GM19438 (cell line): ENCODE measurements around the gene NCOA1.
A peak's percentile ranks its signal among the peaks of the same experiment; 100 is the strongest.
"Not testable (repeated sequence)": the region's sequence is repeated elsewhere in the genome, so short reads cannot be mapped to it uniquely, and the experiment has no call there.

Experiments
- ATAC-seq: cut with Tn5 transposase; IDR thresholded peaks from one replicate; pipeline ENCODE4 v1.9.1; 2021; ENCODE audit warnings: low read depth; ENCODE audit not compliant: unreplicated experiment

The NCOA1 gene

GRCh38 chr2:24473626-24474025 is 17.4 kb upstream of the NCOA1 start:
- ATAC-seq = no peak

- no peak for ATAC-seq
Measured at GRCh38 chr2:24474053-24474452, 17.0 kb upstream of the NCOA1 start.

- no peak for ATAC-seq
Measured at GRCh38 chr2:24477229-24477628, 13.8 kb upstream of the NCOA1 start.

GRCh38 chr2:24478243-24478642 is 12.8 kb upstream of the NCOA1 start:
- no peak for ATAC-seq

- no peak for ATAC-seq
Measured at GRCh38 chr2:24480245-24480644, 10.8 kb upstream of the NCOA1 start.

- ATAC-seq = no peak
Measured at GRCh38 chr2:24482251-24482971, 8.6 kb upstream of the NCOA1 start.

- no peak for ATAC-seq
Measured at GRCh38 chr2:24482972-24483300, 8.1 kb upstream of the NCOA1 start.

GRCh38 chr2:24484677-24485076 is 6.4 kb upstream of the NCOA1 start:
- ATAC-seq = not testable (repeated sequence)

- no peak for ATAC-seq
Measured at GRCh38 chr2:24485197-24485596, 5.9 kb upstream of the NCOA1 start.

- no peak for ATAC-seq
Measured at GRCh38 chr2:24486636-24487205, 4.3 kb upstream of the NCOA1 start.

- no peak for ATAC-seq
Measured at GRCh38 chr2:24489465-24490180, 1.4 kb upstream of the NCOA1 start.

- no peak for ATAC-seq
Measured at GRCh38 chr2:24490181-24490689, 819 bp upstream of the NCOA1 start.

- peak; percentile 34 for ATAC-seq
Measured at GRCh38 chr2:24491542-24492420, 727 bp downstream of the NCOA1 start.

- no peak for ATAC-seq
Measured at GRCh38 chr2:24492421-24493279, 1.6 kb downstream of the NCOA1 start.

- ATAC-seq = no peak
Measured at GRCh38 chr2:24493713-24494112, 2.7 kb downstream of the NCOA1 start.

- no peak for ATAC-seq
Measured at GRCh38 chr2:24494410-24494809, 3.4 kb downstream of the NCOA1 start.

- ATAC-seq = no peak
Measured at GRCh38 chr2:24495451-24495850, 4.4 kb downstream of the NCOA1 start.

- ATAC-seq = no peak
Measured at GRCh38 chr2:24496959-24497358, 5.9 kb downstream of the NCOA1 start.

- ATAC-seq = no peak
Measured at GRCh38 chr2:24497685-24498084, 6.6 kb downstream of the NCOA1 start.

GRCh38 chr2:24498121-24498520 is 7.1 kb downstream of the NCOA1 start:
- ATAC-seq = no peak
